ENCODE results near the gene ASAH2B.
"Not testable (repeated sequence)": the region's sequence is repeated elsewhere in the genome, so short reads cannot be mapped to it uniquely, and the experiment has no call there.

- TF ChIP-seq CTCF (conservative IDR thresholded peaks at IDR 0.05; ENCODE audit: low read depth, low read length); MAZ (IDR thresholded peaks at IDR 0.05; ENCODE audit: borderline replicate concordance, low read depth, low read length); POLR2A (IDR thresholded peaks at IDR 0.05; ENCODE audit: low read depth, low read length); MXI1 (IDR thresholded peaks at IDR 0.05; ENCODE audit: borderline replicate concordance, low read depth, low read length); FOS (IDR thresholded peaks at IDR 0.05; ENCODE audit: low read depth, low read length); RFX5 (IDR thresholded peaks at IDR 0.05; ENCODE audit: low read depth, low read length); NFE2L2 (IDR thresholded peaks at IDR 0.05; ENCODE audit: low read depth, low read length); RCOR1 (IDR thresholded peaks at IDR 0.05; ENCODE audit: insufficient replicate concordance, low read length); CHD1 (IDR thresholded peaks at IDR 0.05; ENCODE audit: low read depth, low read length); BHLHE40 (IDR thresholded peaks at IDR 0.05; ENCODE audit: low read depth, low read length): not testable (repeated sequence)
- TF ChIP-seq, protein P1, sequence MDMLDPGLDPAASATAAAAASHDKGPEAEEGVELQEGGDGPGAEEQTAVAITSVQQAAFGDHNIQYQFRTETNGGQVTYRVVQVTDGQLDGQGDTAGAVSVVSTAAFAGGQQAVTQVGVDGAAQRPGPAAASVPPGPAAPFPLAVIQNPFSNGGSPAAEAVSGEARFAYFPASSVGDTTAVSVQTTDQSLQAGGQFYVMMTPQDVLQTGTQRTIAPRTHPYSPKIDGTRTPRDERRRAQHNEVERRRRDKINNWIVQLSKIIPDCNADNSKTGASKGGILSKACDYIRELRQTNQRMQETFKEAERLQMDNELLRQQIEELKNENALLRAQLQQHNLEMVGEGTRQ (IDR thresholded peaks at IDR 0.05; ENCODE audit: low read depth, low read length), result not testable (repeated sequence)
- TF ChIP-seq, protein P2, sequence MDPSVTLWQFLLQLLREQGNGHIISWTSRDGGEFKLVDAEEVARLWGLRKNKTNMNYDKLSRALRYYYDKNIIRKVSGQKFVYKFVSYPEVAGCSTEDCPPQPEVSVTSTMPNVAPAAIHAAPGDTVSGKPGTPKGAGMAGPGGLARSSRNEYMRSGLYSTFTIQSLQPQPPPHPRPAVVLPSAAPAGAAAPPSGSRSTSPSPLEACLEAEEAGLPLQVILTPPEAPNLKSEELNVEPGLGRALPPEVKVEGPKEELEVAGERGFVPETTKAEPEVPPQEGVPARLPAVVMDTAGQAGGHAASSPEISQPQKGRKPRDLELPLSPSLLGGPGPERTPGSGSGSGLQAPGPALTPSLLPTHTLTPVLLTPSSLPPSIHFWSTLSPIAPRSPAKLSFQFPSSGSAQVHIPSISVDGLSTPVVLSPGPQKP (IDR thresholded peaks at IDR 0.05; ENCODE audit: borderline replicate concordance, low read depth, low read length), result not testable (repeated sequence)
These were observed 40.3 kb downstream of the ASAH2B start for GRCh38 chr10:50780036-50780435.

All from IMR-90 (cell line).